B cell (primary cell): ENCODE data around the gene TRIM27.

Experiments used
- EZH2 ChIP-seq: IDR thresholded peaks from 2 replicates; pipeline ENCODE4 v1.6.1; 2012; ENCODE audit warnings: borderline replicate concordance, low read depth, mild to moderate bottlenecking, moderate library complexity, low read length; ENCODE audit not compliant: insufficient read depth, poor library complexity, severe bottlenecking
- TF ChIP-seq, protein P1 (sequence below): fragments of 200-600 bp; IDR thresholded peaks from one replicate; pipeline ENCODE4 v1.8.0; 2022; ENCODE audit warnings: antibody characterized with exemption, mild to moderate bottlenecking

DNA sequence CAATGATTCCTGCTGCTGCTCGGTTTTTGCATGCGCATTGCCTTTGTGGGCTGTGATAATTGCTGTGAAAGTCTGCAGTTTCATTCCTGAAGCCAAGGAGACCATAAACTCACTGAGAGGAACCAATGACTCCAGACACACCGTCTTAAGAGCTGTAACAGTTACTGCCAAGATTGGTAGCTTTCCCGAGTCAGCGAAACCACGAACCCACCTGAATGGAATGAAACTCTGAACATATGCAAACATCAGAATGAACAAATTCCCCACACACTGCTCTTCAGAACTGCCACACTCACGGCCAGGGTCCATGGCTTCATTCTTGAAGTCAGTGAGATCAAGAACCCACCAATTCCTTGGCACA, 37.7 kb downstream of the TRIM27 start:
- TF ChIP-seq, protein P1, sequence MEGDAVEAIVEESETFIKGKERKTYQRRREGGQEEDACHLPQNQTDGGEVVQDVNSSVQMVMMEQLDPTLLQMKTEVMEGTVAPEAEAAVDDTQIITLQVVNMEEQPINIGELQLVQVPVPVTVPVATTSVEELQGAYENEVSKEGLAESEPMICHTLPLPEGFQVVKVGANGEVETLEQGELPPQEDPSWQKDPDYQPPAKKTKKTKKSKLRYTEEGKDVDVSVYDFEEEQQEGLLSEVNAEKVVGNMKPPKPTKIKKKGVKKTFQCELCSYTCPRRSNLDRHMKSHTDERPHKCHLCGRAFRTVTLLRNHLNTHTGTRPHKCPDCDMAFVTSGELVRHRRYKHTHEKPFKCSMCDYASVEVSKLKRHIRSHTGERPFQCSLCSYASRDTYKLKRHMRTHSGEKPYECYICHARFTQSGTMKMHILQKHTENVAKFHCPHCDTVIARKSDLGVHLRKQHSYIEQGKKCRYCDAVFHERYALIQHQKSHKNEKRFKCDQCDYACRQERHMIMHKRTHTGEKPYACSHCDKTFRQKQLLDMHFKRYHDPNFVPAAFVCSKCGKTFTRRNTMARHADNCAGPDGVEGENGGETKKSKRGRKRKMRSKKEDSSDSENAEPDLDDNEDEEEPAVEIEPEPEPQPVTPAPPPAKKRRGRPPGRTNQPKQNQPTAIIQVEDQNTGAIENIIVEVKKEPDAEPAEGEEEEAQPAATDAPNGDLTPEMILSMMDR = no peak
- no peak for TF ChIP-seq EZH2
